Transverse colon (tissue), 4 donors: Measurements from ENCODE around the gene BTF3.

Experiments
- CTCF ChIP-seq, 5 experiments: fragments of 200-600 bp in 3 of 5; fragments of 450-650 bp in 2 of 5; sonication (generic) in 3 of 5; IDR thresholded peaks; 1 replicate in 2 of 5; 2 replicates in 3 of 5; pipeline ENCODE4 v1.5.1; 2016 to 2017; ENCODE audit warnings: antibody characterized with exemption in 5 of 5, inconsistent platforms in 3 of 5, mild to moderate bottlenecking in 2 of 5, moderate library complexity in 1 of 5
- POLR2A ChIP-seq: fragments of 450-650 bp; IDR thresholded peaks from one replicate; pipeline ENCODE4 v1.6.1; 2016; ENCODE audit warnings: antibody characterized with exemption, mild to moderate bottlenecking, moderate library complexity
- POLR2AphosphoS5 ChIP-seq, 3 donors: sonication (generic); formaldehyde crosslinking; IDR thresholded peaks; one replicate each; pipeline ENCODE4 v1.6.1; 2016; ENCODE audit warnings: antibody characterized with exemption in 3 of 3

DNA sequence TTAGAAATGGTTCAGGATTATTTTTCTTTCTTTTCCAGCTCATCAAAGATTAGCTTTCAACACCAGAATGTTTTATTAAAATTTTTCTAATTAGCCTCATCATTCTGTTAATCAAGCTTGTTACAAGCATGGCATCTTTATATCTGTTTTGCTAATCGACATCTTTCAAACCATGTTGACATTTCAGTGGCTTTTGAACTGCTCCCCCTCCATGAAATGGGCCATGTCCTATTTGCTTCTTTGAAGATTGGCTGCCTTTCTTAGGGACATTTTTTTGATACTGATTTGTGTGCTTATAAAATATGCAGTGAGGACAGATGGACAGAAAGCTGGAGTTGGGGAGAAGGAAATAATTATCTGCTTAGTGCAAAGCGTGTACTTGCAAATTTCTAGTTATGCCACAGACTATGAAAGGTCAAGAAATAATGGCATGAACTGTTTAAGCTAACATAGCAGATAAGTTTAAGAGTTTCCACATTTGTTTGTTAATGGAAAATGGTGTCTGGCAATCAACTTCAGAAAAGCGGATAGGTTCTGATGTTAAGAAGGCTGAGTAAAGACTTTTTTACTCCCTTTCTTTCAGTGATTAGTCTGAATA lies 27.5 kb downstream of the BTF3 start:
- no peak for TF ChIP-seq POLR2AphosphoS5 (IDR thresholded peaks at IDR 0.05)
- TF ChIP-seq POLR2A: no peak
- TF ChIP-seq CTCF (IDR thresholded peaks at IDR 0.05): no peak
